Kidney tubule cell (primary cell): Measurements from ENCODE around the gene GSDMA.
A peak's percentile ranks its signal among the peaks of the same experiment; 100 is the strongest.
"Not testable (repeated sequence)": the region's sequence is repeated elsewhere in the genome, so short reads cannot be mapped to it uniquely, and the experiment has no call there.

ENCODE experiments used
- DNase-seq: peaks from one replicate; pipeline ENCODE4 v3.0.0-alpha.2; 2018; ENCODE audit warnings: low spot score

Gene GSDMA

GRCh38 chr17:39929646-39930407 is 33.0 kb upstream of the GSDMA start:
- peak; percentile 73 for DNase-seq

GRCh38 chr17:39933912-39934311 is 28.9 kb upstream of the GSDMA start:
- DNase-seq, result no peak

GRCh38 chr17:39934324-39934723 is 28.5 kb upstream of the GSDMA start:
- no peak for DNase-seq

GRCh38 chr17:39935909-39936308 is 26.9 kb upstream of the GSDMA start:
- DNase-seq, result no peak

- DNase-seq, result peak; percentile 35
Observed at GRCh38 chr17:39937447-39937846, 25.4 kb upstream of the GSDMA start.

GRCh38 chr17:39938140-39938869 is 24.5 kb upstream of the GSDMA start:
- DNase-seq, result peak; percentile 18

- no peak for DNase-seq
Observed at GRCh38 chr17:39939106-39939505, 23.7 kb upstream of the GSDMA start.

GRCh38 chr17:39939588-39940419 is 23.0 kb upstream of the GSDMA start:
- peak; percentile 89 for DNase-seq

- DNase-seq, result no peak
Observed at GRCh38 chr17:39943702-39944392, 19.0 kb upstream of the GSDMA start.

- no peak for DNase-seq
Observed at GRCh38 chr17:39944393-39944711, 18.5 kb upstream of the GSDMA start.

- DNase-seq, result no peak
Observed at GRCh38 chr17:39946551-39947330, 16.1 kb upstream of the GSDMA start.

- DNase-seq, result not testable (repeated sequence)
Observed at GRCh38 chr17:39948489-39948828, 14.3 kb upstream of the GSDMA start.

GRCh38 chr17:39949028-39949427 is 13.8 kb upstream of the GSDMA start:
- DNase-seq, result peak; percentile 52

GRCh38 chr17:39950871-39951348 is 11.9 kb upstream of the GSDMA start:
- no peak for DNase-seq

GRCh38 chr17:39951924-39952679 is 10.7 kb upstream of the GSDMA start:
- DNase-seq, result no peak

- peak; percentile 96 for DNase-seq
Observed at GRCh38 chr17:39952680-39953470, 9.9 kb upstream of the GSDMA start.

- no peak for DNase-seq
Observed at GRCh38 chr17:39953471-39953888, 9.3 kb upstream of the GSDMA start.

GRCh38 chr17:39954876-39955275 is 7.9 kb upstream of the GSDMA start:
- DNase-seq, result no peak

- no peak for DNase-seq
Observed at GRCh38 chr17:39955726-39956225, 7.0 kb upstream of the GSDMA start.
